Osteoblast (primary cell): ENCODE data around the gene ZNF280A. TPM values are rescaled to one million over a fixed set of nuclear protein-coding genes. Genes with fewer than 3 reads are reported as not detected.

Experiments
- DNase-seq: peaks from one replicate; pipeline ENCODE4 v3.0.0; 2011; ENCODE audit warnings: low spot score, mixed read lengths; ENCODE audit not compliant: insufficient read length; ENCODE audit errors: missing footprints
- H2AFZ ChIP-seq: 2 replicates; pipeline ENCODE4 v1.6.0; 2011; ENCODE audit warnings: mild to moderate bottlenecking, low read length
- H3K27ac ChIP-seq: 2 replicates; pipeline ENCODE4 v1.5.1; 2011; ENCODE audit warnings: mild to moderate bottlenecking, low read depth, low read length, moderate library complexity
- H3K27me3 ChIP-seq: 2 replicates; pipeline ENCODE4 v1.6.0; 2012; ENCODE audit warnings: mild to moderate bottlenecking, control low read depth, inconsistent platforms, low read length, moderate library complexity; ENCODE audit not compliant: insufficient read depth
- H3K36me3 ChIP-seq: 2 replicates; pipeline ENCODE4 v1.5.1; 2011; ENCODE audit warnings: mild to moderate bottlenecking, low read length, control low read depth, moderate library complexity; ENCODE audit not compliant: insufficient read depth
- H3K4me1 ChIP-seq: 2 replicates; pipeline ENCODE4 v1.5.1; 2011; ENCODE audit warnings: mild to moderate bottlenecking, low read length, control low read depth, moderate library complexity; ENCODE audit not compliant: insufficient read depth
- H3K4me2 ChIP-seq: 2 replicates; pipeline ENCODE4 v1.6.0; 2011; ENCODE audit warnings: mild to moderate bottlenecking, low read length; ENCODE audit not compliant: insufficient read depth
- H3K4me3 ChIP-seq: fragments of 200-600 bp; sonication (generic); 3 replicates; pipeline ENCODE4 v1.5.1; 2012; ENCODE audit warnings: mild to moderate bottlenecking, low read length, inconsistent platforms; ENCODE audit not compliant: insufficient read depth
- H3K79me2 ChIP-seq: 2 replicates; pipeline ENCODE4 v1.6.0; 2012; ENCODE audit warnings: mild to moderate bottlenecking, low read length, control low read depth, inconsistent platforms; ENCODE audit not compliant: insufficient read depth
- H3K9me3 ChIP-seq: 2 replicates; pipeline ENCODE4 v1.5.1; 2011; ENCODE audit warnings: low read depth, low read length, control low read depth
- H4K20me1 ChIP-seq: 2 replicates; pipeline ENCODE4 v1.6.0; 2012; ENCODE audit warnings: mild to moderate bottlenecking, low read length, control low read depth; ENCODE audit not compliant: insufficient read depth
- total RNA-seq: library from RNA; depleted of rRNA; stranded (reverse); fragments of >200 nt; gene quantifications from 2 replicates; pipeline ENCODE4 v1.2.3, GENCODE V29; 2012
- TF ChIP-seq, protein P1 (sequence below): IDR thresholded peaks from 2 replicates; pipeline ENCODE4 v1.5.1; 2011; ENCODE audit warnings: mild to moderate bottlenecking, low read depth, low read length, moderate library complexity; ENCODE audit errors: extremely low read depth

ZNF280A gene
- total RNA-seq, 1 donor, result not detected

DNA sequence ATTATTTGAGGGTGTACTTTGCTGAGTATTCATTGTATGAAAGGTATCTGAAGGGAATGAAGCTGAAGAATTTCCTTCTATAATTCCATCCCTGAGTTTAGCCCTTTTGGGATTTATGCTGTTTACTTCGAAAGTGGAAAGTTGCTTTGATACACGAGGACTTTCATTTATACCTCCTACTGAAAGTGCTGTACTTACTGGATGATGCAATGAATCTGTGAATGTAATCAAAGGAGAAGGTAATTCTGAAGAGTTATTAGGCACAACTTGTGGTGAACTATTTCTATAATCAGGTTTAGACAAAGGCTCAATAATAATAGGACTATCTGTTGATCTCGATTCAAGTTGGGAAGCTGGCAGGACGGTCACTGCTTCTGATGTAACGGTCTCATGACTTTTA, 31.3 kb downstream of the ZNF280A start:
- H3K9me3 ChIP-seq, result no peaks in the 10 kb centered on the region
- TF ChIP-seq, protein P1, sequence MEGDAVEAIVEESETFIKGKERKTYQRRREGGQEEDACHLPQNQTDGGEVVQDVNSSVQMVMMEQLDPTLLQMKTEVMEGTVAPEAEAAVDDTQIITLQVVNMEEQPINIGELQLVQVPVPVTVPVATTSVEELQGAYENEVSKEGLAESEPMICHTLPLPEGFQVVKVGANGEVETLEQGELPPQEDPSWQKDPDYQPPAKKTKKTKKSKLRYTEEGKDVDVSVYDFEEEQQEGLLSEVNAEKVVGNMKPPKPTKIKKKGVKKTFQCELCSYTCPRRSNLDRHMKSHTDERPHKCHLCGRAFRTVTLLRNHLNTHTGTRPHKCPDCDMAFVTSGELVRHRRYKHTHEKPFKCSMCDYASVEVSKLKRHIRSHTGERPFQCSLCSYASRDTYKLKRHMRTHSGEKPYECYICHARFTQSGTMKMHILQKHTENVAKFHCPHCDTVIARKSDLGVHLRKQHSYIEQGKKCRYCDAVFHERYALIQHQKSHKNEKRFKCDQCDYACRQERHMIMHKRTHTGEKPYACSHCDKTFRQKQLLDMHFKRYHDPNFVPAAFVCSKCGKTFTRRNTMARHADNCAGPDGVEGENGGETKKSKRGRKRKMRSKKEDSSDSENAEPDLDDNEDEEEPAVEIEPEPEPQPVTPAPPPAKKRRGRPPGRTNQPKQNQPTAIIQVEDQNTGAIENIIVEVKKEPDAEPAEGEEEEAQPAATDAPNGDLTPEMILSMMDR, result no peak
- H4K20me1 ChIP-seq, result no peaks in the 10 kb centered on the region
- no peak overlapping the region for H2AFZ ChIP-seq
- H3K4me1 ChIP-seq, result no peaks in the 10 kb centered on the region
- peaks cover 3% of the 10 kb centered on the region for H3K36me3 ChIP-seq
- H3K4me3 ChIP-seq, result no peak overlapping the region
- no peaks in the 10 kb centered on the region for H3K27me3 ChIP-seq
- H3K27ac ChIP-seq, result no peak overlapping the region
- no peak overlapping the region for H3K4me2 ChIP-seq
- DNase-seq, result no peak
- no peaks in the 10 kb centered on the region for H3K79me2 ChIP-seq

DNA sequence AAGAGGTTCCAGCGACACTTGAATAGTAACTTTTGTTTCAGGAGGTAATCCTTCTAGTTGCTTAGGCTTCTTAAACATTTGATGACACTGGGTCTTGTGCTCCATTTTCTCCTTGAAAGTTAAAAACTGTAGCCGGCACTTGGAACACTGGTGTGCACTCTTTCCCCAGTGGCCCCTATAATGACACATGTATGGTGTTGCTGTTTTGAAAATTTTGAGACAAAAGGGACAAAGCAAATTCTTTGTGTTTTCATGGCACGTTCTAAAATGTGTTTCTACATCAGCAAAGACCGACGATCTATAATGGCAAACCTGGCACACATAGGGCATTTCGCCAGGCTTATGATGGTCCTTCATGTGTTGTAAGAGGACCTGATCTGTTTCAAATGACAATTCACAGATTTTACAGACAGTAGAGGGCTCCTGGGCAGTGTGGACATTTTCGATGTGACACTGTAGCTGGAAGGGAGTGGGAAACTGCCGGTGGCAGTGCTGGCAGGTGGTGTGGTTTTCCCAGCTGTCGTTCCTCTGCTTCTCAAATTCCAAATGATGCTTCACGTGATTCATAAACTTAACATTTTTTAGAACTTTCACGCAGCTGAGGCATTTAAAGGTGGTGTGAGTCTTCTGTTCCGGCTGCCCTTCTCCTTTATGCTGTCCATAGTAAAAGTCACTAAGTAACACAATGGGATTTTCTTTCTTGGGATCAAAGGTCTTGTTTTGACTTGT, 32.0 kb downstream of the ZNF280A start:
- Histone ChIP-seq H2AFZ (no peak overlapping the region), H4K20me1 (no peaks in the 10 kb centered on the region), H3K36me3 (peaks cover 3% of the 10 kb centered on the region), H3K79me2 (no peaks in the 10 kb centered on the region), H3K9me3 (no peaks in the 10 kb centered on the region), H3K27ac (no peak overlapping the region), H3K4me1 (no peaks in the 10 kb centered on the region), H3K4me3 (no peak overlapping the region), H3K27me3 (no peaks in the 10 kb centered on the region), H3K4me2 (no peak overlapping the region)
- TF ChIP-seq, protein P1, result no peak
- DNase-seq, result no peak

DNA sequence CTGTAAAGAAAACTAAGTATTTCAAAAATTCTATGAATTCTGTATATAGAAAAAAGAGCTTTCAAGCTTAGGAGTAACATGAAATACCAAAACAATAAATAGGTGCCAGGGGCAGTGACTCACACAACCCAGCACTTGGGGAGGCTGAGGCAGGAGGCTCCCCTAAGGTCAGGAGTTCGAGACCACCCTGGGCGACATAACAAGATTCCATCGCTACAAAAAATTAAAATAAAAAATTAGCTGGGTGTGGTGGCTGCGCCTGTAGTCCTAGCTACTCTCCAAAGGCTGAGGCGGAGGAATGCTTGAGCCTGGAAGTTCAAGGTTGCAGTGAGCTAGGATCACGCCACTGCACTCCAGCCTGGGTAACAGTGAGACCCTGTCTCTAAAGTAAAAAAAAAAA, 33.0 kb downstream of the ZNF280A start:
- Histone ChIP-seq H3K27ac (no peak overlapping the region), H3K9me3 (no peaks in the 10 kb centered on the region), H3K79me2 (no peaks in the 10 kb centered on the region), H4K20me1 (no peaks in the 10 kb centered on the region), H3K27me3 (no peaks in the 10 kb centered on the region), H3K4me1 (no peaks in the 10 kb centered on the region), H3K4me2 (no peak overlapping the region), H3K4me3 (no peak overlapping the region), H3K36me3 (peaks cover 3% of the 10 kb centered on the region), H2AFZ (no peak overlapping the region)
- DNase-seq, result no peak
- TF ChIP-seq, protein P1, result no peak

DNA sequence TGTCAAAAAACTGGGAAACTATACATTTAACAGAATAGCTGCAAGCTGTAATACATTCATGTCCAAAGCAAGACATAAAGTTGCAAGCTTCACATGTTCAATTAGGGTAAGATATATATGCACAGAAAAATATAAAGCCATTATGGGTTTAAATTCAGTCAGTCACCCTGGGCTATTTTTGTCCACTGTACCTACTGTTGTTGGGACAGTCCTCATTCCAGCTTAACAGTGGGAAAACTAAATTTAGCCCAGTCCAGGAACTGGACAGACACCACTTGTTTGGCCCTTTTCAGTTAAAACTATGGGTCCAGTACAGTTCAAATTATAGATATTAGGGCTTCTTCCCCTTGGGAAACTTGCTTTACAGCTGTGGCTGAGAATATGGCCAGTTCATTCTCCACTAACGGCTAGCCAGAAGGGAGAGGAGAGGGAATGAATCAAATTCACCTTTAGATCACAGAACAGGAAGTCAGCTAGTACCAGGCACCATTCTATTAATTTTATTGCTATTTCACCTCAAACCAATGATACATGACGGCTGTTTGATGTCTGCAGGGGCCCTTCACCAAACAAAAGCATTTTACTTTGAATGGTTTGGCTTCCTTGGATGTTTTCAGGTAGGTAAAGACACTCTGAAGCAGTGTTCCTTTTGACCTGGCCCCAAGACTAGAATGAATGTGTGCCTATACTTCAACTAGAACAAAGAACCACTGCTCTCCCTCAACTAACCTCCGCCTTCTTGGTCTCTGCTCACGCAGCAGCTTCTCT, 33.8 kb downstream of the ZNF280A start:
- no peak overlapping the region for H3K27ac ChIP-seq

More for the DNA sequence above, 33.8 kb downstream of the ZNF280A start:
- H3K79me2 ChIP-seq, result no peaks in the 10 kb centered on the region
- no peak overlapping the region for H2AFZ ChIP-seq
- DNase-seq, result no peak
- no peaks in the 10 kb centered on the region for H3K4me1 ChIP-seq
- H3K4me3 ChIP-seq, result no peak overlapping the region
- no peak overlapping the region for H3K4me2 ChIP-seq
- TF ChIP-seq, protein P1, result no peak
- H4K20me1 ChIP-seq, result no peaks in the 10 kb centered on the region
- no peaks in the 10 kb centered on the region for H3K27me3 ChIP-seq
- H3K9me3 ChIP-seq, result no peaks in the 10 kb centered on the region
- H3K36me3 ChIP-seq, result peaks cover 3% of the 10 kb centered on the region
